ENCODE data around the gene PIGP. TPM values are rescaled to one million over a fixed set of nuclear protein-coding genes. Genes with fewer than 3 reads are reported as not detected.
A peak's percentile ranks its signal among the peaks of the same experiment; 100 is the strongest.
"Not testable (repeated sequence)": the region's sequence is repeated elsewhere in the genome, so short reads cannot be mapped to it uniquely, and the experiment has no call there.

PIGP gene
- total RNA-seq, 1 experiment from 2014 or later, result 27.9 TPM

DNA sequence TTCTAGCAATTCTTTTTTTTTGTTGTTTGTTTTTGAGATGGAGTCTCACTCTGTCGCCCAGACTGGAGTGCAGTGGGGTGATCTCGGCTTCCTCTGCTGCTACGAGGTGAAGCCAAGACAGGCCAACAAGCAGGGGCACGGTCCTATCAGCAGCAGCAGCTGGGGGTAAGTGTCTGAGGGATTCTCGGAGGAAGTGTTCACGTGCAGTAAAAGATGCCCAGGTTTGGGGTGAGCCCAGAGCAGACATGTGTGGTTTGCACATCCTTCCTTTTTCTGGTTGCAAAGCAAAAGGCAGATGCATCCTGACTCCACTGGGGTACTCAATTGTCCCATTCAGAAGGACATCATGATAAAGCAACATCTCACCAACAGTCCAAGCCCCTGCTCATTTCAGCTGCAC lies 27.7 kb downstream of the PIGP start:
- DNase-seq (ENCODE audit: low read depth), result no peak

DNA sequence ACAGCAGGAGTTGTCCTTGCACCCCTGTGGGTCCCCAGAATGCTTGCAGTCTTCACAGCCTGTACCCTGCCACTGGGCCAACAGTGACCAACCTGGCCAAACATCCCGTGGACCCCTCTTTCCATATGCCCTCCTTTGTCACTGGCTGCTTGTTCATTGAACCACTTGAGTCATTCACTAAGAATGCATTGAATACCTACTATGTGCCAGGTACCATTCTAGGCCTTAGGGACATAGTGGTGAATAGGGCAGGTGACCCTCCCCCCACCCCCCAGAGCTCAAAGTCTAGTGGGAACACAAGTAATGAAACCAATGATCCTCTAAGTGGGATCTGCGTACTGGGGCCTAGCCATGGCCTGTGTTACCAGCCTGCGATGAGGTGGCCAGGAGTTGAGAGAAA lies 28.2 kb downstream of the PIGP start:
- DNase-seq (ENCODE audit: low read depth), result no peak

DNA sequence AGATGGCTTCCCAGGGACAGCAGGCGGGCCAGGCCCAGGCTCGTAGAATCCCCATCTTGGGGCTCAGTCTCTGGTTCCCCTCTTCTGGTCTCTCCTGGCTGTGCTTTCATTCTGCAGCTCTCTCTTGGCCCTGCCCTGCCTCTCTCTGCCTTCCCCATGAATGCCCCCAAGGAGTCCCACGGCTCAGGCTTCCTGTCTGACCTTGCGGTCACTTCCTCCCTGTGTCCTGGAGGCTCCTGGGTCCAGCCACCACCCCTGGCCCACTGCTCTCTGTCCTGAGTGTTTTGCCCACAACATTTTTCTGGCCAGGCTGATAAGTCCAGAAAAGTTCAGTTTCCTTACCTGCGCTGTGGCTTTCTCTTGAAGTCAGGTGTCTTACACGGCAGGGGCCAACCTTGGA lies 29.1 kb downstream of the PIGP start:
- no peak for DNase-seq (ENCODE audit: low read depth)

DNA sequence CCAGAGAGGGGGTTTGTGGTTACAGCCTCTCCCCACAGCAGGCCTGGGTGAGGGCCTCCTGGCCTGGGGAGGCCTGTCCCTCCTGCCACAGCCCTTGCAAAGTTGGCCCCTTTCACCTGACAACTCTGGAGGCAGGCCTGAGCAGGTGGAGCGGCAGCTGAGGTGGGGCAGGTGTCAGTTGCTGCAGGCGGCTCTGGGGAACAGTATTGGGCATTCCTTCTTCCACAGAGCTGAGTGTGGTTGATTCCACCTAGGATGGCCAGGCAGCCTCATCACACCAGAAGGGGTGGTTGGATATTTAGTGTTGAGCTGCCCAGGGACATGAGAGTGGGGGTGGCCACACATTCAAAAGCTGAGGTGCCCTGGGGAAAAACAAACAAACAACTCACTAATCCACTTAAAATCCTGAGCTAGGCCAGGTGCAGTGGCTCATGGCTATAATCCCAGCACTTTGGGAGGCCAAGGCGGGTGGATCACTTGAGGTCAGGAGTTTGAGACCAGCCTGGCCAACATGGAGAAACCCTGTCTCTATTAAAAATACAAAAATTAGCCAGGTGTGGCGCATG lies 31.1 kb downstream of the PIGP start:
- DNase-seq (ENCODE audit: low read depth), result no peak

DNA sequence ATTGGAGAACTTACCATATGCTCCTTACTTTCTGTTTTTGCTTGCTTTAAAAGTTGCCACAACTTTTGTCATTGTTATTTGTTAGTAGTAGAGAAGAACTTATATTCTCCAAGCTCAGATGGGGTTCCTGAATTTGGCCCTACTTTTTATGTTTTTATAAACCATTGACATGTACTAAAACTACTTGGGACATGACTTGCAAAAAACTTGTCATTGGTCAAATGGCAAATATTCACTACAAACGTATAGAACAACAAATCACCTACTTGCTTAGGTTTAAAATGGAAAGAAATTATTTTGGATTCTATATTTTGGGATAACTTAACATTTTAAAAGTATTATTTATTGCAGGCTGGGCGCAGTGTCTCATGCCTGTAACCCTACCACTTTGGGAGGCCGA lies 32.7 kb downstream of the PIGP start:
- no peak for DNase-seq (ENCODE audit: low read depth)

DNA sequence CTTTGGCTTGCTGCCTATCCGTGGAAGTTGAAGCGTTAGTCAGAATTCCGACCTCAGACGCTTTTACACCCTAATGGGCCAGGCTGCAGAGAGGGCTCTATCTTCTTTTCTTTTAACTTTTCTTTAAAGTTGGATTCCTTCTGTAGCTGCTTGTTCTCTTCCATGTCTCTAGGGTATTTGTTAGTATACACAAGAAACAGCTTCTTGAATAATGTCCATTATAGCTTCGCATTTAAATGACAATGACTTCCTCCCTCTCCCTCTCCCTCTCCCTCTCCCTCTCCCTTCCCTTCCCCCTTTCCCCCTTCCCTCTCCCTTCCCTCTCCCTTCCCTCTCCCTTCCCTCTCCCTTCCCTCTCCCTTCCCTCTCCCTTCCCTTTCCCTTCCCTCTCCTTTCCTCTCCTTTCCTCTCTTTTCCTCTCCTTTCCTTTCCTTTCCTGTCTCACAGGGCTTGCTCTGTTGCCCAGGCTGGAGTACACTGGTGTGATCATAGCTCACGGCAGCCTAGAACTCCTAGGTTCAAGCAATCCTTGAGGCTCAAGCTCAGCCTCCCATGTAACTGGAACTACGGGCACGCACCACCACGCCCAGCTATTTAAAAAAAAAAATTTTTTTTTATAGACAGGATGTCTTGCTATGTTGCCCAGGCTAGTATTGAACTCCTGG lies 33.3 kb downstream of the PIGP start:
- no peak for DNase-seq (ENCODE audit: low read depth)

DNA sequence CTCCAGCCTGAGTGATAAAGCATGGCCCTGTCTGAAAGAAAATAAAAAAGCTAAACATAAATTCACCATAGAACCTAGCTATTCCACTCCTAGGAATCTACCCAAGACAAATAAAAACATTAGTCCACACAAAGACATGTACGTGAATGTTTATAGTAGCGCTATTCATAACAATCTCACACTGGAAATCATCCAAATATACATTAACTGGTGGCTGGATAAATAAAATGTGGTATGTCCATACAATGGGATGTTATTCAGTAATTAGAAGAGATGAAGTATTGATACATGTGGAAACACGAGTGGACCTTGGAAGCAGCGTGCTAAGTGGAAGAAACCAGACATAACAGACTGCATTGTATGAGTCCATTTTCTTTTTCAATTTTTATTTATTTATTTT lies 36.7 kb downstream of the PIGP start:
- no peak for DNase-seq (ENCODE audit: low read depth)

DNA sequence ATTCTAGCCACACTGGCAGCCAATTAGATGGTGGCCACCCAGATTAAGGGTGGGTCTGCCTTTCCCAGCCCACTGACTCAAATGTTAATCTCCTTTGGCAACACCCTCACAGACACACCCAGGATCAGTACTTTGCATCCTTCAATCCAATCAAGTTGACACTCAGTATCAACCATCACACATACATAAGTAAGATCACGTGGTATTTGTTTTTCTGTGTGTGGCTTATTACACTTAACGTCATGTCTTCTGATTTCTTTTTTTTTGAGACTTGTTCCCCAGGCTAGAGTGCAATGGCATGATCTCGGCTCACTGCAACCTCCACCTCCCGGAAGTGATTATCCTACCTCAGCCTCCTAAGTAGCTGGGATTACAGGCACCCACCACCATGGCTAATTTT lies 38.5 kb downstream of the PIGP start:
- not testable (repeated sequence) for DNase-seq (ENCODE audit: low read depth)

DNA sequence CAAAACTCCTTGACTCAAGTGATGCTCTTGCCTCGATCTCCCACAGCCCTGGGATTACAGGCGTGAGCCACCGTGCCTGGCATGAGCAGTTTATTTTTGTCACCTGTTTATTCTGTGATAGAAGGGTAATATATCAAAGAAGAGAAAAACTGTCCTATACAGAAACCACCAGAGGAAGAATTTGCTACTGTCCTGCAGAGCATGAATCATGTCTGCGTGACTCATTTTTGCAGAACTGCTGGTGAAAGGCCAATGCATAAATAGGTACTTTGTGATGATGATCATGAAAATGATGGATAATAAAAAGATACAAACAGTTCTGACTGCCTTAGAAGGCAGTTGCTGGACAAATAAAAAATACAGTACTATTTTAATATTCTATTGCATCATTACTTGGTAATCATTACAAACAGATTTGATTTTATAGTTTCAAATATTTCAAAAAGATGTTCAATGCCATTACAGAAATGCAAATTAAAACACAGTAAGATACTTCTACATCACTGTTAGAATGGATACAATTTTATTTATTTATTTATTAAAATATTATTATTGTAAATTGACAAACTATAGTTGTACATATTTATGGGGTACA lies 39.9 kb downstream of the PIGP start:
- peak; percentile 83 for DNase-seq (ENCODE audit: low read depth)

DNA sequence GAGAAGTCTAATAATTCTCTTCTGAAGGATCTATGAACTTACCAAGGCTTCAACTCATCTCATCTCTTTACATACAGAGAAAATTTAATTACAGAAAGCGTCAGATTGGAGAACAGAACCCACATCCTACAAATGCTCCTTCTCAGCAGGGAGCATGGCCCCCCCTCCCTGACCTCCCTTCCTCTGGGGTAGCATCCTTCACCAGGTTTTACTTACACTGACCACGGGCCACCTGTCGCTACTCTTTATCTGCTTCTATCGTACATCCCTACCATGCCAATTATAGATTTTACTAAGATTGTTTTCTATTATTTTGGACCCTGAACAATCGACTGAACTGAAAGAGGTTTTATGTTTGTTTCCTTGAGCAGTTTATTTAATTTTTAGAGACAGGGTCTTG lies 40.6 kb downstream of the PIGP start:
- no peak for DNase-seq (ENCODE audit: low read depth)

DNA sequence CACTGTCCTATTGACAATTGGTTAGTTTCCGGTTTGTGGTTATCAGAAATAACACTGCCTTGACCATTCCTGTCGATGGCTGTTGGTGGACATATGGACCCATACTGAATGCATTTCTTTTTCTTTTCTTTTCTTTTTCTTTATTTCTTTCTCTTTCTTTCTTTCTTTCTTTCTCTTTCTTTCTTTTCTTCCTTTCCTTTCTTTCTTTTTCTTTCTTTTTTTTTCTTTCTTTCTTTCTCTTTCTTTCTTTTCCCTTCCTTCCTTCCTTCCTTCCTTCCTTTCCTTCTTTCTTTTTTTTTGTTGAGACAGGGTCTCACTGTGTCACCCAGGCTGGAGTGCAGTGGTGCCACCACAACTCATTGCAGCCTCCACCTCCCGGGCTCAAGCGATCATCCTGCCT lies 42.0 kb downstream of the PIGP start:
- no peak for DNase-seq (ENCODE audit: low read depth)

DNA sequence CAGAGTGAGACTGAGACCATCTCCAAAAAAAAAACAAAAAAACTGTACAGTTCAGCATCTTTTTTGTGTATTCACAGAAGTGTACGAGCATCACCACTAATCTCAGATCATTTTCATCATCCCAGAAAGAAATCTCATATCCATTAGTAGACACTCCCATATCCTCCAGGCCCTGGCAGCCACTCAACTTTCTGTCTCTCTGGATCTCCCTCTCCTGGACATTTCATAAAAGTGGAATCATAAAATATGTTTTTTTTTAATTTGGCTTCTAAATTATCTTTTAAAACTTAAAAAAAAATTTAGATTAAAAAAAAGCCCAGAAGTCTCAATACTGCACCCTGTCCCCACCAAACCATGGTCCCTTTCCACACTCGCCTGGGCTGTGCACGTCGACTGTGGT lies 44.3 kb downstream of the PIGP start:
- DNase-seq (ENCODE audit: low read depth), result no peak

DNA sequence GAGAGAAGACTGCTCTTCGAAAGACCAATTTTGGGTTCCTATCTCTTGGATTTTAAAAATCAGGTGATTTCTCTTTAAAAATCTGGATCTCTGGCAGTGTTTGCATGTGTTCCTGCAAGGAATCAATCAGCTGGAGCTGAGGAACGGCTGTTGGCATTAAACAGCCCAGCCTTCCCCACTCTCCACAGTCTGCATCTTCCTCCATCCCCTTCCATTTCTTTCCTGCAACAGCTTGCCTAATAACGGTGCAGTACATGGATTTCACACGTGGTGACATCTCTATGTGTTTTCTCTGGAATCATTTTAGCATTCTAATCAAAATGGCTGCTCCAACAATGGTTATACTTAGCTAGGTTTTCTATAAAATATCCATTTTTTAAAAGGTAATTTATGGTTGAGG lies 46.4 kb downstream of the PIGP start:
- DNase-seq (ENCODE audit: low read depth), result no peak

DNA sequence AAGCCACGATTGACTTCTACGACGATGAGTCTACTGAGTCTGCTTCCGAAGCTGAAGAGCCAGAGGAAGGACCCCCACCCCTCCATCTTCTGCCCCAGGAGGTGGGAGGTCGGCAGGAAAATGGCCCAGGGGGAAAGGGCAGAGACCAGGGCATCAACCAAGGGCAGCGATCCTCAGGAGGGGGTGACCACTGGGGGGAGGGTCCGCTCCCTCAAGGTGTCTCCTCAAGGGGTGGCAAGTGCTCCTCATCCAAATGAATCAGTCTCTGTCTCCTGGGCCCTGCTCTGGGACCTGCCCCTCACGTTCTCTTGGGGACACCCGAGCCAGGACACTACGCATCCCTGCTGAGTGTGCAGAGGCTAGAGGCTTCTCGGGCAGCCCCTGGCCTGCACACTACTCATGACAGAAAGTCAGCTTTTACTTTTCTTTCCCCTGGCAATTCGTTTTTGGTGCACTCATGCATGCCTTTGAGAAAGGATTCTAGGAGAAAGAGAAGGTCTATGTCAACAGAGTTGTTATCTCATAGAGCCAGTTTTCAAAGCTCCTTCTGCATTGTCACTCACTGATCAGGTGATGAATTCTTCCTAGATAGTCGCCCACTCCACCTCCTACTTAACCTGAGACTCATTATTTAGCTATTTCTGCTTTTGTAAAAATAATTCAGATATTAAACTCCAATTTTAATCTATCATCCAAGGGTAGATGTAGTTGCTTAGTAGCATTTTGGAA lies 54.8 kb downstream of the PIGP start:
- no peak for DNase-seq (ENCODE audit: low read depth)

Small RNA genes within 50 kb of the gene (small RNA-seq; reads per million reads assigned to genes)
- not detected for gene RNU6-696P

Other genes with a start within 250 kb of the PIGP start
- gene HLCS, start 106.4 kb downstream of the PIGP start, total RNA-seq (2014; rRNA removed; shearing (Covaris generic)), result 19.5 and 24.4 TPM in 2 replicates
- not detected in 2 replicates for gene RIPPLY3, start 66.4 kb downstream of the PIGP start, total RNA-seq (2014; rRNA removed; shearing (Covaris generic))
- 65.3 and 68.8 TPM in 2 replicates for gene TTC3, start 183 bp upstream of the PIGP start, total RNA-seq (2014; rRNA removed; shearing (Covaris generic))
- gene VPS26C, start 194.3 kb upstream of the PIGP start, total RNA-seq (2014; rRNA removed; shearing (Covaris generic)), result 54.6 and 74.5 TPM in 2 replicates